Stimulated activated CD8-positive, alpha-beta memory T cell treated with anti-CD3 and anti-CD28 coated beads, Interleukin-2, amount 100 ng/mL, for 48 hours (primary cell): ENCODE measurements around the gene PLD4.
"Not testable (repeated sequence)": the region's sequence is repeated elsewhere in the genome, so short reads cannot be mapped to it uniquely, and the experiment has no call there.

ENCODE experiments used
- DNase-seq, 2 donors: peaks; one replicate each; pipeline ENCODE4 v3.0.0-alpha.2; 2020; ENCODE audit warnings: low read depth in 2 of 2

PLD4 gene

GRCh38 chr14:104940526-104941150, 16.0 kb downstream of the PLD4 start:
- DNase-seq = no peak

GRCh38 chr14:104941508-104942365, 17.1 kb downstream of the PLD4 start:
- DNase-seq = no peak

- DNase-seq = no peak
Observed at GRCh38 chr14:104942586-104942985, 17.9 kb downstream of the PLD4 start.

GRCh38 chr14:104943216-104944015, 18.7 kb downstream of the PLD4 start:
- not testable (repeated sequence) for DNase-seq

GRCh38 chr14:104944016-104944308, 19.3 kb downstream of the PLD4 start:
- not testable (repeated sequence) for DNase-seq

GRCh38 chr14:104944436-104945205, 19.9 kb downstream of the PLD4 start:
- DNase-seq = not testable (repeated sequence)

- not testable (repeated sequence) for DNase-seq
Observed at GRCh38 chr14:104945266-104945665, 20.6 kb downstream of the PLD4 start.

GRCh38 chr14:104945986-104946965, 21.6 kb downstream of the PLD4 start:
- not testable (repeated sequence) for DNase-seq

GRCh38 chr14:104947201-104947600, 22.5 kb downstream of the PLD4 start:
- not testable (repeated sequence) for DNase-seq

GRCh38 chr14:104947881-104948735, 23.4 kb downstream of the PLD4 start:
- DNase-seq = not testable (repeated sequence)

- no peak for DNase-seq
Observed at GRCh38 chr14:104948736-104949031, 24.0 kb downstream of the PLD4 start.

GRCh38 chr14:104949406-104949955, 24.8 kb downstream of the PLD4 start:
- not testable (repeated sequence) for DNase-seq

- DNase-seq = no peak
Observed at GRCh38 chr14:104950021-104950420, 25.3 kb downstream of the PLD4 start.

- DNase-seq = not testable (repeated sequence)
Observed at GRCh38 chr14:104950701-104951100, 26.0 kb downstream of the PLD4 start.

- not testable (repeated sequence) for DNase-seq
Observed at GRCh38 chr14:104951863-104952657, 27.4 kb downstream of the PLD4 start.

GRCh38 chr14:104953097-104953496, 28.4 kb downstream of the PLD4 start:
- no peak for DNase-seq

GRCh38 chr14:104953896-104954656, 29.4 kb downstream of the PLD4 start:
- no peak for DNase-seq
